ENCODE results near the gene MYO18B.

The MYO18B gene

DNA sequence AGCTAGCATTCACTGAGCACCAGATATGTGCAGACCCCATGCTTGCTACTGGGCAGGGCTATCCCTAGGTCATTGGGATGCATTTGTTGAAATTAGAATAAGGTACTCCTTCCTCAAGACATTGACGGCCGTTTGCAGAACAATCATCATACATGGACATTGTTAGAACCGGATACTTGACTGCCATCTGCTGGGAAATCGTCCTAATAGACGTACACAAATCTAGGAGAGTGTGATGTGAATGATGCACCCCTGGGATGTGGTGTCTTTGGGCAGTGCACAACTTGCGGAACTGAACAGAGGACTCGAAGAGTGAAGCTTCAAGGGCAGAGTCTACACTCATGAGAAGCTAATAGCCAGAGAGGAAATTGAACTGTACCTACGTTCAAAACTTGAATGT is 35.9 kb downstream of the MYO18B start:
- TF ChIP-seq, protein P1, sequence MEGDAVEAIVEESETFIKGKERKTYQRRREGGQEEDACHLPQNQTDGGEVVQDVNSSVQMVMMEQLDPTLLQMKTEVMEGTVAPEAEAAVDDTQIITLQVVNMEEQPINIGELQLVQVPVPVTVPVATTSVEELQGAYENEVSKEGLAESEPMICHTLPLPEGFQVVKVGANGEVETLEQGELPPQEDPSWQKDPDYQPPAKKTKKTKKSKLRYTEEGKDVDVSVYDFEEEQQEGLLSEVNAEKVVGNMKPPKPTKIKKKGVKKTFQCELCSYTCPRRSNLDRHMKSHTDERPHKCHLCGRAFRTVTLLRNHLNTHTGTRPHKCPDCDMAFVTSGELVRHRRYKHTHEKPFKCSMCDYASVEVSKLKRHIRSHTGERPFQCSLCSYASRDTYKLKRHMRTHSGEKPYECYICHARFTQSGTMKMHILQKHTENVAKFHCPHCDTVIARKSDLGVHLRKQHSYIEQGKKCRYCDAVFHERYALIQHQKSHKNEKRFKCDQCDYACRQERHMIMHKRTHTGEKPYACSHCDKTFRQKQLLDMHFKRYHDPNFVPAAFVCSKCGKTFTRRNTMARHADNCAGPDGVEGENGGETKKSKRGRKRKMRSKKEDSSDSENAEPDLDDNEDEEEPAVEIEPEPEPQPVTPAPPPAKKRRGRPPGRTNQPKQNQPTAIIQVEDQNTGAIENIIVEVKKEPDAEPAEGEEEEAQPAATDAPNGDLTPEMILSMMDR (IDR thresholded peaks at IDR 0.05; ENCODE audit: insufficient read depth, low read length, poor library complexity, severe bottlenecking), result no peak
- no peak for TF ChIP-seq EZH2phosphoT487 (conservative IDR thresholded peaks at IDR 0.05; ENCODE audit: low read length)
- Histone ChIP-seq H3K4me3 (ENCODE audit: insufficient read depth, low read length, poor library complexity, severe bottlenecking) (no peak overlapping the region), H3K9ac (ENCODE audit: low read length) (no peak overlapping the region), H2AFZ (ENCODE audit: low read depth, low read length, severe bottlenecking) (no peak overlapping the region), H3K79me2 (ENCODE audit: insufficient read depth, low read length) (no peaks in the 10 kb centered on the region), H3K27me3 (ENCODE audit: low read length) (no peaks in the 10 kb centered on the region), H3K4me2 (ENCODE audit: low read depth, low read length, poor library complexity, severe bottlenecking) (no peak overlapping the region), H3F3A (ENCODE audit: insufficient read depth) (no peaks in the 10 kb centered on the region), H3K9me3 (ENCODE audit: insufficient read depth, low read length) (no peaks in the 10 kb centered on the region), H3K9me2 (replicated peaks; ENCODE audit: insufficient read depth, low read length) (no peaks in the 10 kb centered on the region), H3K27ac (ENCODE audit: low read depth, low read length) (no peak overlapping the region), H3K36me3 (ENCODE audit: low read length) (no peaks in the 10 kb centered on the region), H4K20me1 (ENCODE audit: low read depth, low read length) (no peaks in the 10 kb centered on the region)

DNA sequence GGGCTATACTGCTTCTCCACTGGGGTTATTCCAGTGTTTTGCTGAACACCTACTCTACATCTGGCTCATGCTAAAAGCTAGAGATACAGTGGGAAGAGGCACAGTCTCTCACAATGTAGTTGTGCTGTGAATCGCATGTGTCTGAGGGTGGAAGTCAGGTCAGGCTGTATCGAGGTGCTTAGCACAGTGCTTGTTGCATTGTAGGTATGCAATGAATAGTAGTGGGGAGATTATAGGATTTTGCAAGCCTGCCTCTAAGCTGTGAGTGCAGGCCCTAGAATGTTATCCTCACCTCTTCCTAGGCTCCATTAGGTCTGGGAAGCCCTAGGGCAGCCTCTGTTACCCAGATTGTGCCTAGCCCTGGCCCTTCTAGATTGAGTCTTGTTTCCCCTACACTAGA is 37.4 kb downstream of the MYO18B start:
- Histone ChIP-seq H3K36me3 (ENCODE audit: low read length) (no peaks in the 10 kb centered on the region), H3K4me3 (ENCODE audit: insufficient read depth, low read length, poor library complexity, severe bottlenecking) (no peak overlapping the region), H3K4me2 (ENCODE audit: low read depth, low read length, poor library complexity, severe bottlenecking) (no peak overlapping the region), H3K9me3 (ENCODE audit: insufficient read depth, low read length) (no peaks in the 10 kb centered on the region), H3K79me2 (ENCODE audit: insufficient read depth, low read length) (no peaks in the 10 kb centered on the region), H3K27me3 (ENCODE audit: low read length) (no peaks in the 10 kb centered on the region), H3K9ac (ENCODE audit: low read length) (no peak overlapping the region), H4K20me1 (ENCODE audit: low read depth, low read length) (no peaks in the 10 kb centered on the region), H3F3A (ENCODE audit: insufficient read depth) (no peaks in the 10 kb centered on the region), H2AFZ (ENCODE audit: low read depth, low read length, severe bottlenecking) (no peak overlapping the region), H3K27ac (ENCODE audit: low read depth, low read length) (no peak overlapping the region), H3K9me2 (replicated peaks; ENCODE audit: insufficient read depth, low read length) (no peaks in the 10 kb centered on the region)
- TF ChIP-seq, protein P1 (IDR thresholded peaks at IDR 0.05; ENCODE audit: insufficient read depth, low read length, poor library complexity, severe bottlenecking), result no peak
- no peak for TF ChIP-seq EZH2phosphoT487 (conservative IDR thresholded peaks at IDR 0.05; ENCODE audit: low read length)

DNA sequence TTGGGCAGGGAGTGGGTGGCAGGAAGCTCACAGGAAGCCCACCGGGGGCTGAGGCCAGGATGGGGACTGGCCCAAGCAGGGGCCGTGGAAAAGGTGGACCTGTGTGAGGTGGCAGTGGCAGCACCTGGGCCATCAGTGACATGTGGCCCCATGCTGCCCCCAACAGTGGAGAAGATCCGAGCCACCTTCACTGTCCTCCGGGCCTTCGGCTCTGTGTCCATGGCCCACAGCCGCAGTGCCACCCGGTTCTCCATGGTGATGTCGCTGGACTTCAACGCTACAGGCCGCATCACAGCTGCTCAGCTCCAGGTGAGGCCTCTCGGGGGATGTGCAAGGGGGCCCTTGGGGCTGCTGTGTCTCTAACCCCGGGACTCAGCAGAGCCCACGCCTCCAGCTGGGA is 37.9 kb downstream of the MYO18B start:
- no peak overlapping the region for H3K27ac ChIP-seq (ENCODE audit: low read depth, low read length)
- no peaks in the 10 kb centered on the region for H3K79me2 ChIP-seq (ENCODE audit: insufficient read depth, low read length)
- no peak overlapping the region for H3K9ac ChIP-seq (ENCODE audit: low read length)
- no peak overlapping the region for H3K4me2 ChIP-seq (ENCODE audit: low read depth, low read length, poor library complexity, severe bottlenecking)
- no peaks in the 10 kb centered on the region for H3K9me2 ChIP-seq (replicated peaks; ENCODE audit: insufficient read depth, low read length)
- no peak overlapping the region for H3K4me3 ChIP-seq (ENCODE audit: insufficient read depth, low read length, poor library complexity, severe bottlenecking)
- no peaks in the 10 kb centered on the region for H3F3A ChIP-seq (ENCODE audit: insufficient read depth)
- no peaks in the 10 kb centered on the region for H4K20me1 ChIP-seq (ENCODE audit: low read depth, low read length)
- no peak for TF ChIP-seq EZH2phosphoT487 (conservative IDR thresholded peaks at IDR 0.05; ENCODE audit: low read length)
- TF ChIP-seq, protein P1 (IDR thresholded peaks at IDR 0.05; ENCODE audit: insufficient read depth, low read length, poor library complexity, severe bottlenecking), result no peak
- H3K36me3 ChIP-seq (ENCODE audit: low read length), result no peaks in the 10 kb centered on the region
- no peak overlapping the region for H2AFZ ChIP-seq (ENCODE audit: low read depth, low read length, severe bottlenecking)
- no peaks in the 10 kb centered on the region for H3K27me3 ChIP-seq (ENCODE audit: low read length)
- no peaks in the 10 kb centered on the region for H3K9me3 ChIP-seq (ENCODE audit: insufficient read depth, low read length)

Measured in SU-DHL-6 (cell line).